Fibroblast of the aortic adventitia (primary cell): ENCODE measurements around the gene SGMS2. TPM values are rescaled to one million over a fixed set of nuclear protein-coding genes. Genes with fewer than 3 reads are reported as not detected.

ENCODE experiments used
- DNase-seq: peaks from one replicate; pipeline ENCODE4 v3.0.0-alpha.2; 2010; ENCODE audit warnings: low read depth
- H3K4me3 ChIP-seq: 2 replicates; pipeline ENCODE4 v1.5.1; 2011; ENCODE audit warnings: low read depth, mild to moderate bottlenecking, control low read depth, low read length, moderate library complexity
- CTCF ChIP-seq: IDR thresholded peaks from 2 replicates; pipeline ENCODE4 v1.5.1; 2011; ENCODE audit warnings: mild to moderate bottlenecking, low read length, control low read depth, inconsistent platforms; ENCODE audit not compliant: insufficient read depth
- total RNA-seq: library from RNA; depleted of rRNA; stranded (reverse); fragments of >200 nt; gene quantifications from 2 replicates; pipeline ENCODE4 v1.2.3, GENCODE V29; 2012; ENCODE audit warnings: low replicate concordance

SGMS2 gene
- total RNA-seq, 1 donor, result 145 TPM

- DNase-seq, result no peak
- no peak overlapping the region for H3K4me3 ChIP-seq
- no peak for TF ChIP-seq CTCF
Observed at GRCh38 chr4:107876099-107876498, 51.4 kb downstream of the SGMS2 start.

- no peak for TF ChIP-seq CTCF
- H3K4me3 ChIP-seq, result no peak overlapping the region
- no peak for DNase-seq
Observed at GRCh38 chr4:107877361-107877760, 52.6 kb downstream of the SGMS2 start.

GRCh38 chr4:107885865-107886264 lies 61.1 kb downstream of the SGMS2 start:
- H3K4me3 ChIP-seq, result no peak overlapping the region
- no peak for DNase-seq
- TF ChIP-seq CTCF, result no peak

- TF ChIP-seq CTCF, result no peak
- no peak overlapping the region for H3K4me3 ChIP-seq
- no peak for DNase-seq
Observed at GRCh38 chr4:107888237-107888636, 63.5 kb downstream of the SGMS2 start.

- no peak overlapping the region for H3K4me3 ChIP-seq
- no peak for DNase-seq
- TF ChIP-seq CTCF, result no peak
Observed at GRCh38 chr4:107890779-107891178, 66.0 kb downstream of the SGMS2 start.

- no peak for DNase-seq
- no peak overlapping the region for H3K4me3 ChIP-seq
- TF ChIP-seq CTCF, result no peak
Observed at GRCh38 chr4:107891299-107891698, 66.6 kb downstream of the SGMS2 start.
